CD14-positive monocyte (primary cell): ENCODE measurements around the gene PLCB2. TPM values are rescaled to one million over a fixed set of nuclear protein-coding genes. Genes with fewer than 3 reads are reported as not detected.

Experiments
- DNase-seq, 3 donors: peaks; one replicate each; pipeline ENCODE4 v3.0.0-alpha.2; 2011 to 2022
- H2AFZ ChIP-seq: 2 replicates; pipeline ENCODE4 v1.6.0; 2012; ENCODE audit warnings: mild to moderate bottlenecking, low read depth, low read length, inconsistent platforms; ENCODE audit not compliant: insufficient read depth, poor library complexity, severe bottlenecking
- H3K27ac ChIP-seq, 2 donors: 1 replicate in 1 of 2; 2 replicates in 1 of 2; pipeline ENCODE4 v1.5.1; 2012 to 2013; ENCODE audit warnings: low read length in 2 of 2, control low read depth in 1 of 2, inconsistent platforms in 1 of 2, low read depth in 1 of 2, mild to moderate bottlenecking in 1 of 2
- H3K27me3 ChIP-seq, 2 donors: one replicate each; pipeline versions ENCODE4 v1.6.0 to v1.6.1; 2011 to 2013; ENCODE audit warnings: low read length in 2 of 2; ENCODE audit not compliant: control insufficient read depth in 2 of 2, insufficient read depth in 2 of 2
- H3K36me3 ChIP-seq, 2 donors: replicated peaks in 1 of 2; 1 replicate in 1 of 2; 2 replicates in 1 of 2; pipeline versions ENCODE4 v1.5.1 to v1.6.1; 2012 to 2013; ENCODE audit warnings: low read length in 2 of 2, control low read depth in 1 of 2, inconsistent platforms in 1 of 2, mild to moderate bottlenecking in 1 of 2; ENCODE audit not compliant: insufficient read depth in 2 of 2, control insufficient read depth in 1 of 2
- H3K4me1 ChIP-seq, 2 donors: 1 replicate in 1 of 2; 2 replicates in 1 of 2; pipeline versions ENCODE4 v1.5.1 to v1.6.1; 2012 to 2013; ENCODE audit warnings: low read length in 2 of 2, control low read depth in 1 of 2, inconsistent platforms in 1 of 2, mild to moderate bottlenecking in 1 of 2, moderate library complexity in 1 of 2; ENCODE audit not compliant: insufficient read depth in 2 of 2, control insufficient read depth in 1 of 2
- H3K4me2 ChIP-seq: replicated peaks from 2 replicates; pipeline ENCODE3; 2012; ENCODE audit warnings: low read length, moderate library complexity, mild to moderate bottlenecking; ENCODE audit not compliant: poor library complexity, severe bottlenecking; ENCODE audit errors: extremely low read depth
- H3K4me3 ChIP-seq, 3 experiments: fragments of 200-600 bp in 1 of 3; sonication (generic) in 1 of 3; replicated peaks in 1 of 3; 1 replicate in 2 of 3; 2 replicates in 1 of 3; pipeline ENCODE4 v1.5.1; 2011 to 2013; ENCODE audit warnings: low read length in 3 of 3, mild to moderate bottlenecking in 3 of 3, control low read depth in 2 of 3, low read depth in 2 of 3, inconsistent platforms in 1 of 3, moderate library complexity in 1 of 3
- H3K79me2 ChIP-seq: 2 replicates; pipeline ENCODE4 v1.6.0; 2012; ENCODE audit warnings: mild to moderate bottlenecking, control low read depth, inconsistent platforms, low read length, moderate library complexity; ENCODE audit not compliant: insufficient read depth
- H3K9ac ChIP-seq: 2 replicates; pipeline ENCODE4 v1.6.0; 2017; ENCODE audit warnings: low read length, mild to moderate bottlenecking; ENCODE audit not compliant: insufficient read depth, poor library complexity, severe bottlenecking
- H3K9me3 ChIP-seq, 2 donors: replicated peaks in 1 of 2; 1 replicate in 1 of 2; 2 replicates in 1 of 2; pipeline versions ENCODE4 v1.5.1 to v1.6.1; 2012 to 2013; ENCODE audit warnings: low read length in 2 of 2, control low read depth in 1 of 2; ENCODE audit not compliant: control insufficient read depth in 1 of 2, insufficient read depth in 1 of 2
- H4K20me1 ChIP-seq: 2 replicates; pipeline ENCODE4 v1.6.0; 2012; ENCODE audit warnings: mild to moderate bottlenecking, low read length, control low read depth, moderate library complexity; ENCODE audit not compliant: insufficient read depth
- H3K27ac Mint-ChIP-seq, 7 donors: one replicate each; pipeline ENCODE4 v1.8.0; 2020; ENCODE audit warnings: mild to moderate bottlenecking in 7 of 7, mixed read lengths in 7 of 7, moderate library complexity in 6 of 7, inconsistent platforms in 2 of 7
- H3K27me3 Mint-ChIP-seq, 3 donors: one replicate each; pipeline ENCODE4 v1.8.0; 2021 to 2022; ENCODE audit warnings: low read depth in 3 of 3, mild to moderate bottlenecking in 3 of 3, mixed read lengths in 3 of 3, moderate library complexity in 3 of 3, inconsistent platforms in 1 of 3
- H3K36me3 Mint-ChIP-seq, 2 donors: one replicate each; pipeline ENCODE4 v1.8.0; 2020; ENCODE audit warnings: mixed read lengths in 2 of 2, inconsistent platforms in 1 of 2, mild to moderate bottlenecking in 1 of 2
- H3K4me1 Mint-ChIP-seq: one replicate; pipeline ENCODE4 v1.8.0; 2020; ENCODE audit warnings: mild to moderate bottlenecking, mixed read lengths
- H3K4me3 Mint-ChIP-seq, 2 donors: one replicate each; pipeline ENCODE4 v1.8.0; 2020; ENCODE audit warnings: mild to moderate bottlenecking in 2 of 2, mixed read lengths in 2 of 2, moderate library complexity in 1 of 2
- H3K9me3 Mint-ChIP-seq, 7 donors: one replicate each; pipeline ENCODE4 v1.8.0; 2020 to 2022; ENCODE audit warnings: mixed read lengths in 7 of 7, mild to moderate bottlenecking in 6 of 7, moderate library complexity in 6 of 7, inconsistent platforms in 2 of 7
- WGBS: methylation state at CpG from one replicate; pipeline ENCODE4 v1.1.5; 2013; ENCODE audit warnings: missing lambda C conversion rate; ENCODE audit not compliant: insufficient coverage; 5-methylcytosine and 5-hydroxymethylcytosine counted together
- intact Hi-C, 2 donors: fragments of 100-400 bp; cut with micrococcal nuclease; formaldehyde crosslinking; loops; one replicate each; pipeline versions ENCODE4 v1.15.0 to v1.15.1; 2023
- polyA plus RNA-seq, 3 donors: library from polyadenylated mRNA; depleted of rRNA in 1 of 3; unstranded in 2 of 3; stranded (reverse) in 1 of 3; fragments of 300-500 nt in 2 of 3; fragments of >200 nt in 1 of 3; fragmentation: Illumina TruSeq in 2 of 3; gene quantifications; 1 replicate in 2 of 3; 2 replicates in 1 of 3; pipeline ENCODE4 v1.2.3, GENCODE V29; 2012 to 2021
- TF ChIP-seq, protein P1 (sequence below): fragments of 200-600 bp; IDR thresholded peaks from one replicate; pipeline ENCODE4 v1.8.0; 2022; ENCODE audit warnings: antibody characterized with exemption, mild to moderate bottlenecking

The PLCB2 gene
- polyA plus RNA-seq, 3 donors = 56.5 to 1,191 (median 74.5) TPM

GRCh38 chr15:40323239-40323952 lies 15.7 kb upstream of the PLCB2 start, which contains the start of gene INAFM2:
Gene INAFM2, plus strand, starts transcription at chr15:40323692. Its CDS starts 364 bp downstream, at chr15:40324056.
- Histone ChIP-seq H3K9me3 (no peaks in the 10 kb centered on the region), H3K79me2 (peaks cover 34% of the 10 kb centered on the region), H3K27ac (peak within 1 kb of the TSS; percentile 18 to 72), H3K4me2 (peak within 1 kb of the TSS; percentile 93), H3K9ac (peak within 1 kb of the TSS; percentile 69), H3K27me3 (no peaks in the 10 kb centered on the region), H3K4me1 (peaks cover 30 to 52% of the 10 kb centered on the region in 2 donors), H4K20me1 (peaks cover 3% of the 10 kb centered on the region), H2AFZ (peak within 1 kb of the TSS; percentile 55), H3K4me3 (peak within 1 kb of the TSS; percentile 63 to 82 (median 68)), H3K36me3 (peaks cover 0 to 19% of the 10 kb centered on the region in 2 donors)
- peak within 1 kb of the TSS; percentile 92 to 93 for H3K4me3 Mint-ChIP-seq
- WGBS = 0% methylated on average over 103 of the region's 103 CpGs
- TF ChIP-seq, protein P1, sequence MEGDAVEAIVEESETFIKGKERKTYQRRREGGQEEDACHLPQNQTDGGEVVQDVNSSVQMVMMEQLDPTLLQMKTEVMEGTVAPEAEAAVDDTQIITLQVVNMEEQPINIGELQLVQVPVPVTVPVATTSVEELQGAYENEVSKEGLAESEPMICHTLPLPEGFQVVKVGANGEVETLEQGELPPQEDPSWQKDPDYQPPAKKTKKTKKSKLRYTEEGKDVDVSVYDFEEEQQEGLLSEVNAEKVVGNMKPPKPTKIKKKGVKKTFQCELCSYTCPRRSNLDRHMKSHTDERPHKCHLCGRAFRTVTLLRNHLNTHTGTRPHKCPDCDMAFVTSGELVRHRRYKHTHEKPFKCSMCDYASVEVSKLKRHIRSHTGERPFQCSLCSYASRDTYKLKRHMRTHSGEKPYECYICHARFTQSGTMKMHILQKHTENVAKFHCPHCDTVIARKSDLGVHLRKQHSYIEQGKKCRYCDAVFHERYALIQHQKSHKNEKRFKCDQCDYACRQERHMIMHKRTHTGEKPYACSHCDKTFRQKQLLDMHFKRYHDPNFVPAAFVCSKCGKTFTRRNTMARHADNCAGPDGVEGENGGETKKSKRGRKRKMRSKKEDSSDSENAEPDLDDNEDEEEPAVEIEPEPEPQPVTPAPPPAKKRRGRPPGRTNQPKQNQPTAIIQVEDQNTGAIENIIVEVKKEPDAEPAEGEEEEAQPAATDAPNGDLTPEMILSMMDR = peak; percentile 69
- H3K9me3 Mint-ChIP-seq = peaks cover 0 to 3% (median 0%) of the 10 kb centered on the region in 7 donors
- intact Hi-C loops = no loop called here
- peaks cover 48% of the 10 kb centered on the region for H3K4me1 Mint-ChIP-seq
- H3K27ac Mint-ChIP-seq = peak within 1 kb of the TSS; percentile 26 to 74 (median 68)
- peaks cover 25 to 26% of the 10 kb centered on the region in 2 donors for H3K36me3 Mint-ChIP-seq
- DNase-seq = peak; percentile 81 to 88 (median 82)
- peaks cover 0 to 5% (median 2%) of the 10 kb centered on the region in 3 donors for H3K27me3 Mint-ChIP-seq

- Histone ChIP-seq H3K9ac (no peak overlapping the region), H3K4me2 (peak overlapping the region; percentile 93), H3K36me3 (peaks cover 0 to 12% of the 10 kb centered on the region in 2 donors), H3K79me2 (peaks cover 31% of the 10 kb centered on the region), H2AFZ (peak overlapping the region; percentile 55), H4K20me1 (peaks cover 3% of the 10 kb centered on the region), H3K4me1 (peaks cover 30 to 48% of the 10 kb centered on the region in 2 donors), H3K4me3 (peak overlapping the region in 2 of 3 experiments; percentile 28 to 61), H3K27ac (peak overlapping the region in 1 of 2 donors; percentile 18), H3K9me3 (no peaks in the 10 kb centered on the region), H3K27me3 (no peaks in the 10 kb centered on the region)
- Mint-ChIP-seq H3K27ac (peak overlapping the region in 4 of 7 donors; percentile 26 to 69 (median 57)), H3K9me3 (peaks cover 0 to 3% (median 0%) of the 10 kb centered on the region in 7 donors), H3K4me1 (peaks cover 42% of the 10 kb centered on the region), H3K36me3 (peaks cover 18 to 19% of the 10 kb centered on the region in 2 donors), H3K27me3 (peaks cover 0 to 8% (median 2%) of the 10 kb centered on the region in 3 donors), H3K4me3 (peak overlapping the region; percentile 71 to 73)
- no peak for DNase-seq
- WGBS = 70% methylated on average over 26 of the region's 26 CpGs
- TF ChIP-seq, protein P1 = no peak
- intact Hi-C loops = no loop called here
These were observed 14.9 kb upstream of the PLCB2 start for GRCh38 chr15:40322531-40323238.
